DMS153 (cell line): ENCODE data around the gene TMPRSS15.
"Not testable (repeated sequence)": the region's sequence is repeated elsewhere in the genome, so short reads cannot be mapped to it uniquely, and the experiment has no call there.

Experiments
- DNase-seq: peaks from one replicate; lab custom pipeline; 2025; lab: John Stamatoyannopoulos, UW

Gene TMPRSS15

GRCh38 chr21:18403735-18404450 lies at the start of gene TMPRSS15:
Gene TMPRSS15, minus strand, starts transcription at chr21:18403785. Its CDS starts 163 bp downstream, at chr21:18403622.
- DNase-seq = no peak

GRCh38 chr21:18451670-18452069 lies 48.1 kb upstream of the TMPRSS15 start:
- DNase-seq = no peak

GRCh38 chr21:18449605-18450550 lies 46.3 kb upstream of the TMPRSS15 start:
- DNase-seq = no peak

- DNase-seq = peak; percentile 70
These were observed 40.1 kb upstream of the TMPRSS15 start for GRCh38 chr21:18443701-18444100.

- peak; percentile 79 for DNase-seq
These were observed 39.5 kb upstream of the TMPRSS15 start for GRCh38 chr21:18443085-18443484.

GRCh38 chr21:18430341-18430740 lies 26.8 kb upstream of the TMPRSS15 start:
- DNase-seq = no peak

- no peak for DNase-seq
These were observed 20.7 kb upstream of the TMPRSS15 start for GRCh38 chr21:18424276-18424675.

- DNase-seq = no peak
These were observed 13.7 kb upstream of the TMPRSS15 start for GRCh38 chr21:18417141-18417790.

GRCh38 chr21:18411565-18411964 lies 8.0 kb upstream of the TMPRSS15 start:
- DNase-seq = no peak

GRCh38 chr21:18409579-18409978 lies 6.0 kb upstream of the TMPRSS15 start:
- DNase-seq = no peak

GRCh38 chr21:18398843-18399242 lies 4.7 kb downstream of the TMPRSS15 start:
- DNase-seq = no peak

- DNase-seq = no peak
These were observed 15.6 kb downstream of the TMPRSS15 start for GRCh38 chr21:18387994-18388393.

- peak; percentile 1 for DNase-seq
These were observed 18.8 kb downstream of the TMPRSS15 start for GRCh38 chr21:18384771-18385170.

GRCh38 chr21:18382934-18383619 lies 20.5 kb downstream of the TMPRSS15 start:
- DNase-seq = not testable (repeated sequence)

- DNase-seq = no peak
These were observed 21.4 kb downstream of the TMPRSS15 start for GRCh38 chr21:18382141-18382540.

GRCh38 chr21:18373606-18374005 lies 30.0 kb downstream of the TMPRSS15 start:
- no peak for DNase-seq

- no peak for DNase-seq
These were observed 33.3 kb downstream of the TMPRSS15 start for GRCh38 chr21:18370301-18370700.

GRCh38 chr21:18369115-18369514 lies 34.5 kb downstream of the TMPRSS15 start:
- peak; percentile 4 for DNase-seq

GRCh38 chr21:18368205-18368604 lies 35.4 kb downstream of the TMPRSS15 start:
- DNase-seq = no peak

GRCh38 chr21:18356801-18357200 lies 46.8 kb downstream of the TMPRSS15 start:
- DNase-seq = no peak

GRCh38 chr21:18354947-18355346 lies 48.6 kb downstream of the TMPRSS15 start:
- DNase-seq = no peak

GRCh38 chr21:18350216-18350615 lies 53.4 kb downstream of the TMPRSS15 start:
- DNase-seq = no peak
